DND-41 (cell line): ENCODE results near the gene HTRA1.

Source experiments
- ATAC-seq: fragments of 200-7000 bp; cut with Tn5 transposase; 3 replicates; pipeline ENCODE4 v1.9.1; 2021; ENCODE audit warnings: low read depth; ENCODE audit not compliant: insufficient read depth
- DNase-seq: peaks from one replicate; pipeline ENCODE4 v3.0.0-alpha.2; 2020
- H2AFZ ChIP-seq: 2 replicates; pipeline ENCODE4 v1.6.0; 2012; ENCODE audit warnings: low read depth, low read length
- H3K27ac ChIP-seq: 2 replicates; pipeline ENCODE4 v1.5.1; 2012; ENCODE audit warnings: low read length, inconsistent platforms
- H3K27me3 ChIP-seq: fragments of 200-600 bp; sonication (generic); 2 replicates; pipeline ENCODE4 v1.6.0; 2012; ENCODE audit warnings: low read length, mild to moderate bottlenecking, inconsistent platforms; ENCODE audit not compliant: insufficient read depth, poor library complexity
- H3K36me3 ChIP-seq: 2 replicates; pipeline ENCODE4 v1.5.1; 2012; ENCODE audit warnings: low read length, inconsistent platforms; ENCODE audit not compliant: insufficient read depth
- H3K4me1 ChIP-seq: 2 replicates; pipeline ENCODE4 v1.5.1; 2012; ENCODE audit warnings: mild to moderate bottlenecking, low read length; ENCODE audit not compliant: insufficient read depth
- H3K4me2 ChIP-seq: 2 replicates; pipeline ENCODE4 v1.6.0; 2012; ENCODE audit warnings: mild to moderate bottlenecking, moderate library complexity, low read length, inconsistent platforms; ENCODE audit not compliant: insufficient read depth
- H3K4me3 ChIP-seq, 2 experiments: fragments of 200-600 bp in 1 of 2; shearing (Covaris generic) in 1 of 2; 2 replicates each; pipeline ENCODE4 v1.5.1; 2012 to 2016; ENCODE audit warnings: inconsistent platforms in 2 of 2, low read length in 2 of 2, mild to moderate bottlenecking in 2 of 2, low read depth in 1 of 2, moderate library complexity in 1 of 2
- H3K79me2 ChIP-seq: 2 replicates; pipeline ENCODE4 v1.6.0; 2012; ENCODE audit warnings: low read length, inconsistent platforms; ENCODE audit not compliant: insufficient read depth
- H3K9ac ChIP-seq: 2 replicates; pipeline ENCODE4 v1.6.0; 2012; ENCODE audit warnings: low read depth, mild to moderate bottlenecking, inconsistent platforms, low read length, moderate library complexity
- H3K9me3 ChIP-seq: 2 replicates; pipeline ENCODE4 v1.5.1; 2012; ENCODE audit warnings: low read length, moderate library complexity, mild to moderate bottlenecking, inconsistent platforms; ENCODE audit not compliant: insufficient read depth, severe bottlenecking
- H4K20me1 ChIP-seq: 2 replicates; pipeline ENCODE4 v1.6.0; 2012; ENCODE audit warnings: low read length; ENCODE audit not compliant: insufficient read depth
- EZH2 ChIP-seq: IDR thresholded peaks from 3 replicates; pipeline ENCODE4 v1.6.1; 2012; ENCODE audit warnings: borderline replicate concordance, low read depth, mild to moderate bottlenecking, moderate library complexity, low read length, inconsistent platforms; ENCODE audit not compliant: severe bottlenecking
- TF ChIP-seq, protein P1 (sequence below): IDR thresholded peaks from 2 replicates; pipeline ENCODE4 v1.5.1; 2012; ENCODE audit warnings: borderline replicate concordance, low read length, moderate library complexity, mild to moderate bottlenecking; ENCODE audit not compliant: poor library complexity, severe bottlenecking; ENCODE audit errors: extremely low read depth

The HTRA1 gene

DNA sequence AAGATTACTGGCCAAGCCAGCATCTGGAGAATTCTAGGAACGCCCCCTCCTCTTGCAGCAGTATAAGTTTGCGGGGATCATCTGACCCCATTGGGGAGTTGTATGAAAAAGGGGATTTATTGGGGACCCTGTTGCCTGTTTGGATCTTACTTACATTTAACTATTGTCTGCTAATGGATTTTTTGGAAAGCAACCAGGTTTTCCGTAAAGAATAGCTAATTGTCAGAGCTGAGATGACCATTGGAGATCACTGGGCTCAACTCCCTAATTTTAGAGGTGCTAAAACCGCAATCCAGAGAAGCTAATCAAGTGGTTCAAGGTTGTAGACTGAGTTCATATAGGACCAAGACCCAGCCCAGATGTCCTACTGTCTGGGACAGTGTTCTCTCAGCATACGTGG lies 38.8 kb downstream of the HTRA1 start:
- no peak for ATAC-seq
- H3K4me3 ChIP-seq: no peak overlapping the region
- H3K9me3 ChIP-seq: no peaks in the 10 kb centered on the region
- no peaks in the 10 kb centered on the region for H3K36me3 ChIP-seq
- no peak overlapping the region for H2AFZ ChIP-seq
- peaks cover 4% of the 10 kb centered on the region for H4K20me1 ChIP-seq
- H3K27ac ChIP-seq: no peak overlapping the region
- TF ChIP-seq EZH2: no peak
- TF ChIP-seq, protein P1, sequence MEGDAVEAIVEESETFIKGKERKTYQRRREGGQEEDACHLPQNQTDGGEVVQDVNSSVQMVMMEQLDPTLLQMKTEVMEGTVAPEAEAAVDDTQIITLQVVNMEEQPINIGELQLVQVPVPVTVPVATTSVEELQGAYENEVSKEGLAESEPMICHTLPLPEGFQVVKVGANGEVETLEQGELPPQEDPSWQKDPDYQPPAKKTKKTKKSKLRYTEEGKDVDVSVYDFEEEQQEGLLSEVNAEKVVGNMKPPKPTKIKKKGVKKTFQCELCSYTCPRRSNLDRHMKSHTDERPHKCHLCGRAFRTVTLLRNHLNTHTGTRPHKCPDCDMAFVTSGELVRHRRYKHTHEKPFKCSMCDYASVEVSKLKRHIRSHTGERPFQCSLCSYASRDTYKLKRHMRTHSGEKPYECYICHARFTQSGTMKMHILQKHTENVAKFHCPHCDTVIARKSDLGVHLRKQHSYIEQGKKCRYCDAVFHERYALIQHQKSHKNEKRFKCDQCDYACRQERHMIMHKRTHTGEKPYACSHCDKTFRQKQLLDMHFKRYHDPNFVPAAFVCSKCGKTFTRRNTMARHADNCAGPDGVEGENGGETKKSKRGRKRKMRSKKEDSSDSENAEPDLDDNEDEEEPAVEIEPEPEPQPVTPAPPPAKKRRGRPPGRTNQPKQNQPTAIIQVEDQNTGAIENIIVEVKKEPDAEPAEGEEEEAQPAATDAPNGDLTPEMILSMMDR: no peak
- H3K4me2 ChIP-seq: no peak overlapping the region
- H3K27me3 ChIP-seq: peaks cover 5% of the 10 kb centered on the region
- H3K4me1 ChIP-seq: no peaks in the 10 kb centered on the region
- no peak for DNase-seq
- no peak overlapping the region for H3K9ac ChIP-seq
- no peaks in the 10 kb centered on the region for H3K79me2 ChIP-seq

DNA sequence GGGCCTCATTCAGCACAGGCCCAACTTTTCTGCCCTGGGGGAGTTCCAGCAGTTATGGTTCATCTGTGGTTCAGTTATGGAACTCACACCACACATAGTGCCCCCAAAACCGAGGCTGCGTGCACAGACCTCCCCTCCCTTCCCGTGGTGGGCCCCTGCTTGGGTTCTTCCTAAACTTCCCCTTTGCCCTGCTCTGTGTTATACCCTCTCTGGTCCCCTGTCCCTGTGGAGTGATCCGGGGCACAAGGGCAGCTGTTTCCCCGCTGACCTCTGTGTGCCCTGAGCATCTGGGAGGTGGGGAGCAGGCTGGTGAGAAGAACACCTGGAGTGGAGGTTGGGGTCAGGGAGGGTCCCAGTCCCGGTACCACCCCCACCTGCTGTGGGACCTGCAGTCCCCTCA lies 39.4 kb downstream of the HTRA1 start:
- no peak for DNase-seq
- H3K4me1 ChIP-seq: no peaks in the 10 kb centered on the region
- peaks cover 5% of the 10 kb centered on the region for H3K27me3 ChIP-seq
- H4K20me1 ChIP-seq: peaks cover 4% of the 10 kb centered on the region
- ATAC-seq: no peak
- no peak overlapping the region for H3K4me3 ChIP-seq
- H3K9me3 ChIP-seq: no peaks in the 10 kb centered on the region
- no peak overlapping the region for H3K4me2 ChIP-seq
- no peaks in the 10 kb centered on the region for H3K79me2 ChIP-seq
- H3K9ac ChIP-seq: no peak overlapping the region
- H3K27ac ChIP-seq: no peak overlapping the region
- H3K36me3 ChIP-seq: no peaks in the 10 kb centered on the region
- no peak overlapping the region for H2AFZ ChIP-seq
- no peak for TF ChIP-seq EZH2
- TF ChIP-seq, protein P1: no peak

DNA sequence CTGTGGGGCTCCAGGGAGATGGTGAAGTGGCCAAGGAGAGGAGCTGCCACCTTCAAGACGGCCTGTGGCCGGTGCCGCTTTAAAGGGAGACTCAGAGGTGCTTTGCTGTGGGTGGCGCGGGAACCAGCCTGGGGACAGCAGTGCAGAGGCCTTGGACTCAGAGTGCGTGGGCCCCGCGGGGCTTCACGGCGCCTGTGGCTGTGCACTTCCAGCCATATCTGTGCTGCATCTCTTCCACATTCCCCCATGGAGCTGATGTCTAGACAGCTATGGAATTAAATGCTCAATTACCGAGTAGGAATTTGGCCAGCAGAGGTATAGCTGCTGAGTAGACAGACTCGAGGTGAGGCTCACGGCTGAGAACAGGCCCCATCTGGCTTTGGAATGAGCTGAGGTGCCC lies 41.7 kb downstream of the HTRA1 start:
- Histone ChIP-seq H3K27ac (no peak overlapping the region), H3K79me2 (no peaks in the 10 kb centered on the region), H3K4me1 (no peaks in the 10 kb centered on the region), H2AFZ (no peak overlapping the region), H3K4me3 (no peak overlapping the region), H4K20me1 (peaks cover 4% of the 10 kb centered on the region), H3K9me3 (no peaks in the 10 kb centered on the region), H3K27me3 (no peaks in the 10 kb centered on the region), H3K9ac (no peak overlapping the region), H3K4me2 (no peak overlapping the region), H3K36me3 (no peaks in the 10 kb centered on the region)
- no peak for ATAC-seq
- DNase-seq: no peak
- TF ChIP-seq, protein P1: no peak
- no peak for TF ChIP-seq EZH2

DNA sequence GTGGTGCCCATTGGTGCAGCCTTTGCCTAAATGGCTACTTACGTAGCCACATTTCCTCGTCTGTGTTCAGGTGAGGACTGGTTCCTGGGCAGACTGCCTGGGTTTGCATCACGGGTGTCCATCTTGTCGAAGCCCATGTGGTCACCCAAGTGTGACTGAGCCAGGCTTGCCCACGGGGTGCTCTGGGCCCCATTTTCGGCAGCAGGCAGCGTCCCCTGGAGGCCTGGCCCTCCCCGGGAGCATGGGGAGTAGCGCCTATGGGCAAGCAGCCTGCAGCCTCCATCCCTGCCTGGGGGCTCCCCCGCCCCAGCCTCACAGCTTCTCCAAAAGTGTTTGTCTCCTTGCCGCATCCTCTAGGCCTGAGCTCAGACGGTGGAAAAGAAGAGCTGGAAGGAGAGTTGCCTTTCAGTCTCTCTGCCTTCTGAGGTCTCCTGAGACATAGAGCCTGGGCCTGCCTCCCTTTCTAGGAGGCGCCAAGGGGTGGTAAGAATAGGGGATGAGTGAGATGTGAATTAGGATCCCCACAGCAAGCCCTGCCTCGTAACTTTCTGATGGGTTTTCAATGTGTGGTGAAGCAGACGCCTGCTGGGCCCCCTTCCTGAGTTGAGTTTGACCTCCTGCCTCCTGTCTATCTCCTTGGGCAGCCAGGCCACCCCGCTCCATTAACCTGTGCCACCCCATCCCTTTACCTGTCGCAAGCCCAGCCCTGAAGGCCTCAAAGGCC lies 42.7 kb downstream of the HTRA1 start:
- no peaks in the 10 kb centered on the region for H3K79me2 ChIP-seq
- H3K27ac ChIP-seq: no peak overlapping the region
- no peak overlapping the region for H3K4me2 ChIP-seq
- H3K9ac ChIP-seq: no peak overlapping the region
- ATAC-seq (no peak), DNase-seq (no peak)
- no peak overlapping the region for H2AFZ ChIP-seq
- H3K9me3 ChIP-seq: no peaks in the 10 kb centered on the region
- no peaks in the 10 kb centered on the region for H3K36me3 ChIP-seq
- TF ChIP-seq, protein P1: no peak
- no peak for TF ChIP-seq EZH2
- no peaks in the 10 kb centered on the region for H3K4me1 ChIP-seq
- no peak overlapping the region for H3K4me3 ChIP-seq
- peaks cover 4% of the 10 kb centered on the region for H4K20me1 ChIP-seq
- no peaks in the 10 kb centered on the region for H3K27me3 ChIP-seq
